Liver (tissue), 9 donors: Measurements from ENCODE around the gene MPP3. TPM values are rescaled to one million over a fixed set of nuclear protein-coding genes. Genes with fewer than 3 reads are reported as not detected.

ENCODE experiments used
- DNase-seq: peaks from one replicate; pipeline ENCODE4 v3.0.0-alpha.2; 2017; ENCODE audit warnings: low spot score
- H3K27ac ChIP-seq, 2 donors: one replicate each; pipeline ENCODE4 v1.7.0; 2013; ENCODE audit warnings: inconsistent platforms in 2 of 2, low read length in 2 of 2, control low read depth in 1 of 2, low read depth in 1 of 2, mild to moderate bottlenecking in 1 of 2
- H3K27me3 ChIP-seq, 4 donors: one replicate each; pipeline versions ENCODE4 v1.6.1 to v1.7.0; 2013; ENCODE audit warnings: low read length in 3 of 4, inconsistent platforms in 1 of 4, mild to moderate bottlenecking in 1 of 4, moderate library complexity in 1 of 4; ENCODE audit not compliant: control insufficient read depth in 4 of 4, insufficient read depth in 4 of 4
- H3K36me3 ChIP-seq, 4 donors: one replicate each; pipeline versions ENCODE4 v1.6.1 to v1.7.0; 2013; ENCODE audit warnings: low read length in 3 of 4, mild to moderate bottlenecking in 3 of 4, low read depth in 1 of 4, moderate library complexity in 1 of 4; ENCODE audit not compliant: control insufficient read depth in 4 of 4, insufficient read depth in 3 of 4
- H3K4me1 ChIP-seq, 4 donors: one replicate each; pipeline versions ENCODE4 v1.6.1 to v1.7.0; 2013; ENCODE audit warnings: low read length in 3 of 4, mild to moderate bottlenecking in 3 of 4, moderate library complexity in 1 of 4; ENCODE audit not compliant: control insufficient read depth in 4 of 4, insufficient read depth in 4 of 4
- H3K4me3 ChIP-seq, 3 donors: one replicate each; pipeline versions ENCODE4 v1.6.1 to v1.7.0; 2013; ENCODE audit warnings: low read length in 3 of 3, control low read depth in 1 of 3, low read depth in 1 of 3, mild to moderate bottlenecking in 1 of 3
- H3K9ac ChIP-seq, 2 donors: one replicate each; pipeline ENCODE4 v1.7.0; 2013; ENCODE audit warnings: low read length in 2 of 2, mild to moderate bottlenecking in 2 of 2, moderate library complexity in 2 of 2, control low read depth in 1 of 2, low read depth in 1 of 2
- H3K9me3 ChIP-seq, 4 donors: one replicate each; pipeline versions ENCODE4 v1.6.1 to v1.7.0; 2013; ENCODE audit warnings: low read length in 3 of 4; ENCODE audit not compliant: control insufficient read depth in 4 of 4
- EGR1 ChIP-seq, 2 donors: IDR thresholded peaks; 2 replicates each; pipeline ENCODE4 v1.6.1; 2016 to 2018; ENCODE audit warnings: antibody characterized with exemption in 2 of 2, low read depth in 2 of 2
- FOXA1 ChIP-seq: IDR thresholded peaks from 2 replicates; pipeline ENCODE4 v1.6.1; 2016; ENCODE audit warnings: antibody characterized with exemption
- FOXA2 ChIP-seq: IDR thresholded peaks from 2 replicates; pipeline ENCODE4 v1.6.1; 2016; ENCODE audit warnings: antibody characterized with exemption
- GABPA ChIP-seq, 2 donors: IDR thresholded peaks in 1 of 2; conservative IDR thresholded peaks in 1 of 2; 2 replicates each; pipeline ENCODE4 v1.6.1; 2016; ENCODE audit warnings: antibody characterized with exemption in 2 of 2, mild to moderate bottlenecking in 1 of 2, moderate library complexity in 1 of 2
- HNF4A ChIP-seq, 2 donors: conservative IDR thresholded peaks; 2 replicates each; pipeline ENCODE4 v1.6.1; 2016; ENCODE audit warnings: antibody characterized with exemption in 2 of 2, mild to moderate bottlenecking in 2 of 2
- HNF4G ChIP-seq: IDR thresholded peaks from 2 replicates; pipeline ENCODE4 v1.6.1; 2016; ENCODE audit warnings: antibody characterized with exemption
- JUND ChIP-seq, 2 donors: IDR thresholded peaks; 2 replicates each; pipeline ENCODE4 v1.6.1; 2016; ENCODE audit warnings: antibody characterized with exemption in 2 of 2
- NR2F2 ChIP-seq: IDR thresholded peaks from 2 replicates; pipeline ENCODE4 v1.6.1; 2016; ENCODE audit warnings: antibody characterized with exemption
- RAD21 ChIP-seq, 2 donors: IDR thresholded peaks; 2 replicates each; pipeline ENCODE4 v1.6.1; 2016; ENCODE audit warnings: antibody characterized with exemption in 2 of 2, mild to moderate bottlenecking in 2 of 2
- REST ChIP-seq: IDR thresholded peaks from 2 replicates; pipeline ENCODE4 v1.6.1; 2016; ENCODE audit warnings: antibody characterized with exemption, mild to moderate bottlenecking
- RXRA ChIP-seq, 2 donors: IDR thresholded peaks; 2 replicates each; pipeline ENCODE4 v1.6.1; 2017 to 2018; ENCODE audit warnings: antibody characterized with exemption in 2 of 2, mild to moderate bottlenecking in 1 of 2
- SP1 ChIP-seq: IDR thresholded peaks from 2 replicates; pipeline ENCODE4 v1.6.1; 2018; ENCODE audit warnings: antibody characterized with exemption, mild to moderate bottlenecking
- TAF1 ChIP-seq: conservative IDR thresholded peaks from 2 replicates; pipeline ENCODE4 v1.6.1; 2016; ENCODE audit warnings: antibody characterized with exemption, mild to moderate bottlenecking
- YY1 ChIP-seq: IDR thresholded peaks from 2 replicates; pipeline ENCODE4 v1.6.1; 2016; ENCODE audit warnings: antibody characterized with exemption, mild to moderate bottlenecking
- ZBTB33 ChIP-seq: IDR thresholded peaks from 2 replicates; pipeline ENCODE4 v1.6.1; 2016; ENCODE audit warnings: antibody characterized with exemption
- WGBS: extraction: QIAGEN DNeasy Blood & Tissue Kit; methylation state at CpG from one replicate; pipeline ENCODE4 v1.1.7; 2013; 5-methylcytosine and 5-hydroxymethylcytosine counted together
- polyA plus RNA-seq, 2 donors: library from polyadenylated mRNA; stranded (reverse) in 1 of 2; unstranded in 1 of 2; fragments of 200-250 nt in 1 of 2; fragments of >200 nt in 1 of 2; fragmentation: Nextera tagmentation in 1 of 2; extraction: Ambion mirVana in 1 of 2; gene quantifications; one replicate each; pipeline versions ENCODE4 v1.2.1 to v1.2.3, GENCODE V29; 2013 to 2015
- total RNA-seq, 2 donors: library from RNA; depleted of rRNA; stranded (reverse); fragments of >200 nt; gene quantifications; one replicate each; pipeline ENCODE4 v1.2.3, GENCODE V29; 2014
- TF ChIP-seq, protein P1 (sequence below): IDR thresholded peaks from 2 replicates; pipeline ENCODE4 v1.6.1; 2016; ENCODE audit warnings: antibody characterized with exemption
- TF ChIP-seq, protein P2 (sequence below): fragments of 150-350 bp; IDR thresholded peaks from 2 replicates; pipeline ENCODE4 v1.5.1; 2017; ENCODE audit warnings: improper control_type of control experiment, low read depth, low read length; ENCODE audit not compliant: missing input control
- TF ChIP-seq, protein P3 (sequence below): IDR thresholded peaks from 2 replicates; pipeline ENCODE4 v1.6.1; 2016; ENCODE audit warnings: antibody characterized with exemption
- donor health status: healthy.
- donor health status: healthy.
- donor health status: healthy.
- donor health status: healthy.
- donor health status: healthy.

The MPP3 gene
- total and polyA plus RNA-seq, 4 donors = 0.23 to 1.3 (median 0.72) TPM

DNA sequence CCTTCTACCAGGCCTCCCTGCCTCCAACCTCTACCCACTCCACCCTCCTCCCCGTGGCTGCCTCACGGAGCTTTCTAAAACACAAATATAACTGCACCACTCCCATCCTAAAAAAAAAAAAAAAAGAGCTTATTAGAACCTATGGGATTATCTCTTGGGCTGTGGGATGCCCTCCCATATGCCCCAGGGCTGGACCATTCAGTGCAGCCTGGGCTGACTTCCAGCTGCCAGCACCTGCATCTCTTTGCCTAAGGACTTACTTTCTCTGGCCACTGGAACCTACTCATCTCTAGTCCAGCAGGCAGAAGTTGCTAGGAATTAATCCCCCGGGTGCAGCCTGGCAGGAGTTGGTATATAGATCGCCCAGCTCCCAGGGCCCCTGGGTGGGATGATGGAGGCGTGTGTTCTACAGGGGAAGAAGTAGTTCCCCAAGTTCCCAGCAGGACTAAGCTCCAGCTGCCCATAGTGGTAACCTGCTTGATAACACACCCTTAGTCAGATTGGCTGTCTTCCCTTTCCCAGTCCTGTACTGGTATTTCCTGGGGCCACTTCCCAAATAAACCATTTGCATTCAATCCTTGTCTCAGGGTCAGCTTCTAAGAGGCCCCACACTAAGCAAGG lies 10.3 kb downstream of the MPP3 start:
- no peaks in the 10 kb centered on the region for H3K4me1 ChIP-seq
- H3K4me3 ChIP-seq = no peak overlapping the region
- H3K36me3 ChIP-seq = no peaks in the 10 kb centered on the region
- no peak overlapping the region for H3K9ac ChIP-seq
- H3K27ac ChIP-seq = no peak overlapping the region
- DNase-seq = no peak
- no peaks in the 10 kb centered on the region for H3K9me3 ChIP-seq
- no peak for TF ChIP-seq GABPA (IDR thresholded peaks at IDR 0.05 in 1 of 2, conservative IDR thresholded peaks at IDR 0.05 in 1 of 2)
- TF ChIP-seq HNF4G = no peak
- no peak for TF ChIP-seq RXRA (IDR thresholded peaks at IDR 0.05)
- TF ChIP-seq YY1 = no peak
- no peak for TF ChIP-seq TAF1
- no peak for TF ChIP-seq SP1
- no peak for TF ChIP-seq HNF4A (conservative IDR thresholded peaks at IDR 0.05)
- no peak for TF ChIP-seq EGR1 (IDR thresholded peaks at IDR 0.05; ENCODE audit: low read depth in 2 of 2)
- TF ChIP-seq FOXA1 = no peak
- TF ChIP-seq REST = no peak
- no peak for TF ChIP-seq RAD21 (IDR thresholded peaks at IDR 0.05)
- TF ChIP-seq, protein P1, sequence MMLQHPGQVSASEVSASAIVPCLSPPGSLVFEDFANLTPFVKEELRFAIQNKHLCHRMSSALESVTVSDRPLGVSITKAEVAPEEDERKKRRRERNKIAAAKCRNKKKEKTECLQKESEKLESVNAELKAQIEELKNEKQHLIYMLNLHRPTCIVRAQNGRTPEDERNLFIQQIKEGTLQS = no peak
- no peak for TF ChIP-seq JUND (IDR thresholded peaks at IDR 0.05)
- no peak for TF ChIP-seq FOXA2
- TF ChIP-seq ZBTB33 = no peak
- TF ChIP-seq, protein P2, sequence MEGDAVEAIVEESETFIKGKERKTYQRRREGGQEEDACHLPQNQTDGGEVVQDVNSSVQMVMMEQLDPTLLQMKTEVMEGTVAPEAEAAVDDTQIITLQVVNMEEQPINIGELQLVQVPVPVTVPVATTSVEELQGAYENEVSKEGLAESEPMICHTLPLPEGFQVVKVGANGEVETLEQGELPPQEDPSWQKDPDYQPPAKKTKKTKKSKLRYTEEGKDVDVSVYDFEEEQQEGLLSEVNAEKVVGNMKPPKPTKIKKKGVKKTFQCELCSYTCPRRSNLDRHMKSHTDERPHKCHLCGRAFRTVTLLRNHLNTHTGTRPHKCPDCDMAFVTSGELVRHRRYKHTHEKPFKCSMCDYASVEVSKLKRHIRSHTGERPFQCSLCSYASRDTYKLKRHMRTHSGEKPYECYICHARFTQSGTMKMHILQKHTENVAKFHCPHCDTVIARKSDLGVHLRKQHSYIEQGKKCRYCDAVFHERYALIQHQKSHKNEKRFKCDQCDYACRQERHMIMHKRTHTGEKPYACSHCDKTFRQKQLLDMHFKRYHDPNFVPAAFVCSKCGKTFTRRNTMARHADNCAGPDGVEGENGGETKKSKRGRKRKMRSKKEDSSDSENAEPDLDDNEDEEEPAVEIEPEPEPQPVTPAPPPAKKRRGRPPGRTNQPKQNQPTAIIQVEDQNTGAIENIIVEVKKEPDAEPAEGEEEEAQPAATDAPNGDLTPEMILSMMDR = no peak
- TF ChIP-seq NR2F2 = no peak
- TF ChIP-seq, protein P3, sequence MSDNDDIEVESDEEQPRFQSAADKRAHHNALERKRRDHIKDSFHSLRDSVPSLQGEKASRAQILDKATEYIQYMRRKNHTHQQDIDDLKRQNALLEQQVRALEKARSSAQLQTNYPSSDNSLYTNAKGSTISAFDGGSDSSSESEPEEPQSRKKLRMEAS = no peak
- WGBS = 94% methylated on average over 5 of the region's 5 CpGs
- no peaks in the 10 kb centered on the region for H3K27me3 ChIP-seq
